DND-41 (cell line): ENCODE measurements around the gene TRIM15.

Experiments used
- EZH2 ChIP-seq: IDR thresholded peaks from 3 replicates; pipeline ENCODE4 v1.6.1; 2012; ENCODE audit warnings: borderline replicate concordance, low read depth, mild to moderate bottlenecking, moderate library complexity, low read length, inconsistent platforms; ENCODE audit not compliant: severe bottlenecking
- TF ChIP-seq, protein P1 (sequence below): IDR thresholded peaks from 2 replicates; pipeline ENCODE4 v1.5.1; 2012; ENCODE audit warnings: borderline replicate concordance, low read length, moderate library complexity, mild to moderate bottlenecking; ENCODE audit not compliant: poor library complexity, severe bottlenecking; ENCODE audit errors: extremely low read depth

DNA sequence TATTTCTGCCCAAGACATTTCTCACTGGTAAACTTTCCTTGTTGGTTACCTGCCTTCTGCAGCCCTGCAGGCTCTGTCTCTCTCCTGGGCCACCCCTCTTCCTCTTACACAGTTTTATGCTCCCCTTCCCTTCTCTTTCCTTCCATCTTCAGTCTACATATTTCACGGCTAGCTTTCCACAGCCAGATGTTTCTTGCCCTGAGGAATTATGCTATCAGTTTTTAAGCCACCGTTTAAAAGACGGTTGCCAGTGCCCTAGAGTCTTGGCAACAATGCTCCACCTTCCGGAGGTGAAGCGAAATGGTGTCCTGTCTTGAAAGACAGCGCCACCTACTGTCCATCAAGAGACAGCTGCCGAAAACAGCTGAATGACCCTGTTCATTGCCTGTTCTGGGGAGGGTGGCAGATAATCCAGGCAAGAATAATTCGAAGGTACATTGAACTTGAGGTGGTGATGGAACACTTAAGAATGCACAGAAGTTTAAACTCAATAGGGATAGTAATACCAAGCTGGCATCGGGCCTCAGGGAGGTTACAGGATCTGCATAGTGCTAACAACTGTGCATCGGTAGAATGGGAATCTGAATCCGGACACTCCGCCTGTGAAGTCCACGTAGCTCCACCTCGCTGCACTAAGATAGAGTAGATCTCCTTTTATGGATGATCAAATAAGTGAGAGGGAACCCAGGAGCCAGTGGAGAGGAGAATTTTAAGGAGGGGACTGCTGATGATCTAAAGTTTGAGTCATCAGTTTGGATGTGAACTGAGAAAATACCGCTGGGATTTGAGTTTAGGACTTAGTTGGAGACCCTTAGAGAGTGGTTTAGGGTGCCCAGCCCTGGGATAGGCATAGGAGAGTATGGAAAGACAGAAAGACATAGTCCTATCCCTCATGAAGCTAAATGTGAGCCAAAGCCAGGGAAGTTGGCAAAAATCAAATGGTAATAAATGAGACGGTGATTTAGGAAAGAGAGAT is 32.2 kb upstream of the TRIM15 start:
- no peak for TF ChIP-seq EZH2
- TF ChIP-seq, protein P1, sequence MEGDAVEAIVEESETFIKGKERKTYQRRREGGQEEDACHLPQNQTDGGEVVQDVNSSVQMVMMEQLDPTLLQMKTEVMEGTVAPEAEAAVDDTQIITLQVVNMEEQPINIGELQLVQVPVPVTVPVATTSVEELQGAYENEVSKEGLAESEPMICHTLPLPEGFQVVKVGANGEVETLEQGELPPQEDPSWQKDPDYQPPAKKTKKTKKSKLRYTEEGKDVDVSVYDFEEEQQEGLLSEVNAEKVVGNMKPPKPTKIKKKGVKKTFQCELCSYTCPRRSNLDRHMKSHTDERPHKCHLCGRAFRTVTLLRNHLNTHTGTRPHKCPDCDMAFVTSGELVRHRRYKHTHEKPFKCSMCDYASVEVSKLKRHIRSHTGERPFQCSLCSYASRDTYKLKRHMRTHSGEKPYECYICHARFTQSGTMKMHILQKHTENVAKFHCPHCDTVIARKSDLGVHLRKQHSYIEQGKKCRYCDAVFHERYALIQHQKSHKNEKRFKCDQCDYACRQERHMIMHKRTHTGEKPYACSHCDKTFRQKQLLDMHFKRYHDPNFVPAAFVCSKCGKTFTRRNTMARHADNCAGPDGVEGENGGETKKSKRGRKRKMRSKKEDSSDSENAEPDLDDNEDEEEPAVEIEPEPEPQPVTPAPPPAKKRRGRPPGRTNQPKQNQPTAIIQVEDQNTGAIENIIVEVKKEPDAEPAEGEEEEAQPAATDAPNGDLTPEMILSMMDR = peak; percentile 99
